Activated CD4-positive, alpha-beta T cell treated with anti-CD3 and anti-CD28 coated beads for 4 hours (primary cell): ENCODE results near the gene MCTP1.
"Not testable (repeated sequence)": the region's sequence is repeated elsewhere in the genome, so short reads cannot be mapped to it uniquely, and the experiment has no call there.

Experiments used
- DNase-seq, 2 donors: peaks; one replicate each; pipeline ENCODE4 v3.0.0-alpha.2; 2020

Gene MCTP1

DNA sequence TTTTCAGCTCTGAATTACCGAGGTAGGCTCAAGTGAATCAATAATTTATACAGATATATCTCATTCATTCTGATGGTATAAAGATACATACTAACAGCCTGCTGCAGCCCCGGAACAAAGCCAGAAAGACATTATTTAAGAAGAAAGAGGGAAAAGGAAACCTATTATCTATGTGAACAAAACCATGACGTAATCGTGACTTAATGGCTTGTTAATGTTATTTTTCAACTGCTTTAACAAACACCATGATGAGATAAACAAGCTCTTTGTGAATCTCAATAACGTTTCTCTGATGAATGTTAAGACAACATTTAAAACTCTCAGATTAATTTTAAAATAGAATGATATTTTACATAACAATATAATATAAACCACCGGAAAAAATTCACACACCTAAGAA lies 429.4 kb downstream of the MCTP1 start:
- DNase-seq: no peak

DNA sequence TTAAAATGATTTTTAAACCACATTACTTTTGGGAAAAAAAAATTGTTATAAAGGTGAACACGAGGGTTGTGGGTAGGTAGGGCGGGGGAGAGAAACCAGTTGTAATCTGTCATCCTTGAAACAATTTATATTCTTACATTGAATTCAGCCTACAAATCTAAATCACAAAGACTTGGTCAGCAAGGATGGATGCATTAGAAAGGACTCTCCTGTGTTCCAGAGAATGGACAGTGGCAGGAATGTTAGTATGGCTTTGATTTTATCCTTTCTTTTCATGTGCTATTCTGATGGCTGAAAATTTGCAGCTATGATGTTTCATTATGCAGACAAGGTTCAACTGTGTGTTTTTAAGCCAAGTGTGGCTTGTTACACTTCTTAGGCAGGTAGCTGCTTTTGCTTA lies 431.8 kb downstream of the MCTP1 start:
- no peak for DNase-seq

DNA sequence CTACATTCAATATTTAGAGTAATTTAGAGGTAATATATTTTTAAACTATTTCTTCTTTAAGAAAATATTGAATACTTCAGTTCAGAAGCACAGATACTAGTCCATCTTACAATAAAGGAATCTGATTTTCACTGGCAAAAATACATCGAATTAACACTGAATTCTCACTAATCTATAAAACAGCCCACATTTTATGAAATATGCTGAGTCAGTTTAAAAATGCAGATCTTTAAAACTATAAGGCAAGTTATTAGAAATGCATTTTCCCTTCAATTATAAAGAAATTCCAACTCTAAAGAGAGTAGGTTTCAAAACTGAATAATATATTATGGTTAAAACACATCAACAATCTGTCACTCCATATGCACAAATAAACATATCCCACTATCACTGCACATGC lies 433.9 kb downstream of the MCTP1 start:
- no peak for DNase-seq

DNA sequence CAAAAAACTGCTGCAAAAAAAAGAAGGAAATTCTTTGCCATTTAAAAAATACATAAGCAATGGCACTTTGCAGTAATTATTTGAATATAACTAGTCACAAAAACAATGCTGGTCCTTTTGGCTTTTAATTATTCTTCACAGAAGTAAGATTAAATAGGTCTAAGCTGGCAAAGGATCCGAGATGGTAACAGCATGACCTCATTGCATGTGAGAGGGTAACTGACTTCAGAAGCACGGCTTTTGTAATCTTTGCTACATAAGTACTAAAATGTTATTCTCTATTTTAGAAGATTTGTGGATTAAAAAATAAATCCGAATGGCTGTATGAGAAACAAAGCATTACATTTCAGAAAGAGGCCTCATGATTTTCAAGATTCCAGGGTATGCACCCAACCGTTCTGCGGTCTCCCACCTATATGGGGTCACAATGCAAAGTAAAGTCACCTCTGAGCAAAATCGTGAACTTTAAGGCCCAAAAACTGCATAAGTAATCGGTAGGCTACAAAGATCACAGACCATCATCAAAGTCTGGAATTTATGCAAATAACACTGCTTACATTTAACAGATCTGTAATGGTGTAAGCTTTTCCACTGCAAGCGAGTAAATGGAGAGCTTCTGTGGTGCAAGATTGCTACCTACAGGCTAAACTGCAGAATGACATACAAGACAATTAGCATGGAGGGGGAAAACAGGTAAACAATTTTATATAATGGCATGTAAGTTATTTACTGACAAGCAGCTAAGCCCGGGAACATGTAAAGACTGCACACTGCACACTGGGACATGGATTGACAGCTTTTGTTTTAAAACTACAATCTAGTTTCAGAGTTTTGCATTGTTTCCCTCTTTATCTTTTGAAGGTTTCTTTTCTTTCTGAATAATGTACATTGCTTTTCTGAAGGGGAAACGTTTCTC lies 434.8 kb downstream of the MCTP1 start:
- peak; percentile 3 to 35 for DNase-seq

DNA sequence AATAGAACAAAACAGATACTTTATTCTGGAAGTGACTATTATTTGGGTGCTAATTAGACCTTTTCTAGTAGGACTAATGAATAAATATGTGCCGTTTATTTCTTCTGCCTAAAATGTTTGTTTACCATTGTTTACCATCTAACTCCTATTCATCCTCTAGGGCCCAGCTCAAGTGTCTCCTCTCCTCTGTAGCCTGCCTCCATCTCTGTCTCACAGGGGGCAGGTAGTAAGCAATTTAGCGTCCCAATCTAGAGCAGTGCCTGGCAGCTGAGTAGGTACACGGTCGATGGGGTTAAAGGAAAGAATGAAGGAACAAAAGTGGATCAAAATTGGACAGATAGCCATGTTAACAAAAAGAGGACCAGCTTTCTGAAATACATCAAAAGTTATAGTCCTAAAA lies 435.6 kb downstream of the MCTP1 start:
- DNase-seq: no peak

DNA sequence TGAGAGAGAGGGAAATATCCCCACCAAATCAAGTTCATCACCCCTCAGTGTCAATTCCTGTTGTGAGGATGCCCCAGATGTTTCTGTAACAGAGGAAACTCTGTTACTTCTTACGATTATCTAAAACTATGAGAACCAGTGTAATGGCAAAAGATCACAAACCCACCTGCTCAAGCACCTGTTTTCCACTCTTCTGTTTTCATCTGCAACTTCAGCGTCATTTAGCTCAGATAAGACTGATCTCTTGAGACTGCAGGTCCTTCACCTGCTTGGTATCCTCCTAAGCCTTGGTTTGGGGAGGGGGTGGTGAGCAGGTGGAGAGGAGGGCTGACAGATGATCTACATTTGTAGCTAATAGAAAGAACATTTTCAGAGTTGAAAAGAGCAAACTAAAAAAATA lies 437.2 kb downstream of the MCTP1 start:
- DNase-seq: no peak

DNA sequence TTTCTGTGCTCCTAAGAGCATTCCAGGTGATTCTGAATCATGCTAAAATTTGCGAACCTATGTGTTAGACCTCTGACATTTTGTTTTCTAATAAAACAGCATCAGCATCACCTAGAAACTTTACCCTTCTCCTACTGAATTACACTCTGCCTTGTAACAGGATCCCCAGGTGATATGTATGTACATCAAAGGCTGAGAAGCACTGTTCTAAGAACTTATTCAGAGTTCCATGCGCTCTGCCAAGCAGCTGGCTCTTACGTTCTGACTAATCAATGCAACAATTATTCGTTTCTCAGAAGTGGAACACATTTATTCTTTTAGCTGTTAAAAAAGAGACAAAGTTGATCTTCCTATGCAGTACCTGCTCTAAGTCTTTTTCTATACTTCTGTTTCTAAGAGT lies 437.9 kb downstream of the MCTP1 start:
- no peak for DNase-seq

DNA sequence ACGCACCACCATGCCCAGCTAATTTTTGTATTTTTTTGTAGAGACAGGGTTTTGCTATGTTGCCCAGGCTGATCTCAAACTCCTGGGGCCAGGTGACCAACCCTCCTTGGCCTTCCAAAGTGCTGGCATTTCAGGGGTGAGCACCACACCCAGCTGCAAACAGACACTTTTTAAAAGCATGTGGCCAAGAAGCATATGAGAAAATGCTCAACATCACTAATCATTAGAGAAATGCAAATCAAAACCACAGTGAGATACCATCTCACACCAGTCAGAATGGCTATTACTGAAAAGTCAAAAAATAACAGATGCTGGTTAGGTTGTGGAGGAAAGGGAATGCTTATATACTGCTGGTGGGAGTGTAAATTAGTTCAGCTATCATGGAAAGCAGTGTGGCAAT lies 439.2 kb downstream of the MCTP1 start:
- not testable (repeated sequence) for DNase-seq

DNA sequence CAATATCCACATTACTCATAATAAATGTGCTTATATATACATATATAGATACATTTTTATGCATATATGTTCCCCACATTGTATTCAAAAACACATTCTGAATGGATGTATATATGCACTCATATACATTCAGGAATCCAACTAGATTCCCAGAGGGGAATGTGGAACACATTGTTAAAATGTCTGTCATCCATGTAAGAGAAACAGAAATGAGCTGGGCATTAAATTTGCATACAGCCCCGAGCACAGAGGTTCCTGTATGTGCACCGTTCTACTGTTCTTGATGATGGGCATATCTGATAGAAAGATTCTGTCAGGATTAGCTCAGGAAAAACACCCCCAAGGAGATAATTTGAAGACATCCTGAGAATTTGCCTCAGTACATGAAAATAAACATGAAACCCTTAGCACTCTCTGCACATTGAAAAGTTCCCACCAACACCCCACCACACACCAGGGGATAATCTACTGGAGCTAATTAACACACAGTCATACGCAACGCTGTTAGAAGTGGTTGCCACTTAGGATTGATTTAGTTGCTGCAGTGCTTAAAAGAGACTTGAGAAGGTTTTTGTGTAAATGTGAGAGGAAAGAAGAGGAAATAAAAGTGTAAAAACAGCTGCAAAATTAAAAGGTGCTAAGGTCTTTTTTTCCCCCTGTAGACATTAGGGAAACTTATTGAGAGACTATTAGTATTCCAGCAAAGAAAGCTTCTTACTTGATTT lies 443.1 kb downstream of the MCTP1 start:
- no peak for DNase-seq

DNA sequence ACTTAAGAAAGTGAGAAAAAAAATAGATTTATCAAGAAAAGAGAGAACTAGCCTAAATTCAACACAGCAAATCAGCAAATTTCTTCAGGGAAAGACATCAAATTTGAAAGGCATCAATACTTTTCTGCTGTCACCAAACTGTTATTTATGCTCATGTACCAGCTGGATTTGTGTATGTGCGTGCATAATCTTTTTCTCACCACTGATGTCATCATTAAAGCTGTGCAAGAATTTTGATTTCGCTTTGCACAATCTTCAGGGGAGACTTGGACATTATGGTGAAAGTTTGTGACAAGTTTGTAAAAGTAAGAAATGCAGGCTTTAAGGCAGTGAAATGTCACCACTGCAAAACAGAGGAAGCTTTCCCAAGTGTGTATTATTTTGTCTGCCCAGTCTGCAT lies 451.0 kb downstream of the MCTP1 start:
- DNase-seq: no peak

DNA sequence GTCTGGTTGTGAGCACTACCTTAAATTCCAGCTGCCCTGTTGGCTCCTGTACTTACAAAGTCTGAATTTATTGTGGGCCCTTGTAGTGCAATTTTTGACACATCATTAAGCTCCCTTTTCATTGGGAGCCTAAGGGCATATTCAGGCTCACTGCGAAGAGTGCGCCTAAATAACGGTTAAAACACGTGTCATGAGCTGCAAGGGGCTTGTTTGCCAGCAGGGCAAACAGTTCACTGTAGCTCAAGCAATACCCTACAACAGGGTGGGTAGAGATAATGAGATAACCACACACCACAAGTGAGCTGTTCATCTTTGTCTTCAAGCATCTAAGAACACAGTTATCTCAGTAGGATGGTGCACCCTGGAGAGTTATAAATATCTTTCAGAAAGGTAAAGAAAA lies 452.2 kb downstream of the MCTP1 start:
- no peak for DNase-seq

DNA sequence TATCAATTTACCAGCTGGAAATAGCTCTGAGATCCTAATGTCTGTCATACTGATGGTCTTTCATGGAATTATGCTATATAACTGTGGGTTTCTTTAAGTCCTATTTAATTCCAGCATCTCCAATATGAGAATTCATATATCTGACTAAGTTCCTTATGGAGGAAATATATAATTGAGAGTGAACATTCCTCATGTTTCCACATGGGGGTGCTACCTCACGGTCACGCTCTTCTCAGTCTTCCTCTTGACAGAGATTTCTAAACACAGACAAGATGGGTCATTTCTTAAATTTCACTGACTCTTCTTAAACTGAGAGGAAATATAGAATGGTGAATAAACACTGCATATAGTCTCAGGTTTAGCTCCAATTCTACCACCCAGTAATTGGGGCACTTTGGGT lies 454.4 kb downstream of the MCTP1 start:
- DNase-seq: no peak

DNA sequence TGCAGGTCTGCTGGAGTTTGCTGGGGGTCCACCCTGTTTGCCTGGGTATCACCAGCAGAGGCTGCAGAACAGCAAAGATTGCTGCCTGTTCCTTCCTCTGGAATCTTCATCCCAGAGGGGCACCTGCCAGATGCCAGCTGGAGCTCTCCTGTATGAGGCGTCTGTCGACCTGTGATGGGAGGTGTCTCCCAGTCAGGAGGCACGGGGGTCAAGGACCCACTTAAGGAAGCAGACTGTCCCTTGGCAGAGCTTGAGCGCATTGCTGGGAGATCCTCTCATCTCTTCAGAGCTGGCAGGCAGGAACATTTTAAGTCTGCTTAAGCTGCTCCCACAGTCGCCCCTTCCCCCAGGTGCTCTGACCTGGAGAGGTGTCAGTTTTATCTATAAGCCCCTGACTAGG lies 456.7 kb downstream of the MCTP1 start:
- DNase-seq: not testable (repeated sequence)

DNA sequence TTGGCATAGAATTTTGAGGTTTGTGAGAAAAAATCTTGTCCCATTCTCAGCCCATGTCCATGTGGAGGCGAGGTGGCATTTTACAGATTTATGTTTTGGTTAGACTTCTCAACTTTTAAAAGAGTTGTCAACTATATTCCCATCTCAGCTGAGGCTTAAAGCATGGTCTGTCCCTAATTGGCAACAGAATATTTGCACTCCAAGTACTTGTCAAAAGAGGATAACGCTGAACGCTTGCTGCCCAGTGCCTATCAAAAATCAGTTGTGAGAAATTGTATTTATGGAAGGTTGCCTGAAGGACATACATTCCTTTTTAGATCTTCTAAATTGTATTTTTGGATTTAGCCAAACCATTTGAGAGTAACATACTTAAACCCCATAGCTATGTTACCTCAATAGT lies 464.4 kb downstream of the MCTP1 start:
- DNase-seq: no peak

DNA sequence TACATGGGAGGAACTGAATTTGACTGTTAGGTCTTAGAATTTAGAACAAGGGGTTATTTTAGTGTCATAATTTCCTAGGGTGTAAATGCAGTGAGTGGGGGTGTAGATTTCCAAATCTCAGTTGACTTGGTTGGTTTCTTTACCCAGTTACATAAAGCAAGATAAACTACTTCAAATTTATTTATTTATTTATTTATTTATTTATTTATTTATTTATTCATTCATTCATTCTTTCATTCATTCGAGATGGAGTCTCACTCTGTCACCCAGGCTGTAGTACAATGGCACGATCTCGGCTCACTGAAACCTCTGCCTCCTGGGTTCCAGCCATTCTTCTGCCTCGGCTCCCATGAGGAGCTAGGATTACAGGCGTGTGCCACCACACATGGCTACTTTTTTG lies 466.0 kb downstream of the MCTP1 start:
- no peak for DNase-seq

DNA sequence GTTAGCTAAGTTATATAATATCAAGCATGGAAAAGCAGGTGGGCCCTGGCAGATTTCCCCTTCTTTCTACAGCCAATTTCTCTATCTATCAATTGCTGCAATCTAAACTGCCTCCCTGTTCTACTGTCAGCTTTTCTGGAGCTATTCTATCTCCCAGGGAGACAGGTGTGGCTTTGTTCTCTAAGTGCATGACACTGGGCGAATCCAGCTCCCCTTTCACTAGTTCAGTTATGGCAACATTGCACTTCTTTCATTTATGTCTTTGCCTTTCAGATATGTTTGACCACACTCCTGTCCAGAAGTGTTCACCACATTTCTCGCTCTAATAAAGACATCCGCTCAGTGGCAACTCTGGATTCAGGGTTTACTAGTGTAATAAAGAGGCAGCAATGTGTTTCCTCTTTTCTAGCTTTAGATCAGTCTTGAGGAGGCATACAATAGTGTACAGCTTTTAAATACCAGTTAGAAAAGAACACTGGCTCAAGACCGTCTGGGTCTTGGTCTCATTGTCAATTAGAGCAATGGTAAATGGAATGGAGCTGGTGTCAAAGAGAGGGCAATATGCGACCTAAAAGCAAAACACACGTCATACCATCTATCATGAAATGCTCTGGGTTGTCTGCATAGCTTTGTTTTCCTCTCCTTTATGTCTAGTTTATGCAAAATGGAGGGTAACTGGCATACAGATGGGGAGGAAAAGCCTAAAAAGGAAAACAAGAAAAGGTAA lies 469.4 kb downstream of the MCTP1 start:
- no peak for DNase-seq

DNA sequence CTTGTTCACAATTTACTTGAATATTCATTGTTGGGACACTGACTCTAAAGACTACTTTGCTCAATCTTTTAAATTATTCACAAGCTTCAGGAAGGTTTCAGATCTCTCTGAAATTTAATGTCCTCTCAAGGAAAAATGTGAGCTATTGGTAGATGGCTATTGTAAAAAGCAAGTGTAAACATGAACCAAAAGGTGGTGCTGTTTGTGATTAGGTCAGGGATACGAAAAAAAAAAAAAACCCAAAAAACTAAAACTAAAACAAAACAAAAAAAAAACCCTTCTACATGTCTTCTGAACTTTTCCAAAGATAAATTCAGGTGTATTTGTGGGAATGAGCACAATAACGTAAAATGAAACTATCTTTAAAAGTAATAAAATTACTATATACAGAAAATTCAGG lies 472.7 kb downstream of the MCTP1 start:
- no peak for DNase-seq

DNA sequence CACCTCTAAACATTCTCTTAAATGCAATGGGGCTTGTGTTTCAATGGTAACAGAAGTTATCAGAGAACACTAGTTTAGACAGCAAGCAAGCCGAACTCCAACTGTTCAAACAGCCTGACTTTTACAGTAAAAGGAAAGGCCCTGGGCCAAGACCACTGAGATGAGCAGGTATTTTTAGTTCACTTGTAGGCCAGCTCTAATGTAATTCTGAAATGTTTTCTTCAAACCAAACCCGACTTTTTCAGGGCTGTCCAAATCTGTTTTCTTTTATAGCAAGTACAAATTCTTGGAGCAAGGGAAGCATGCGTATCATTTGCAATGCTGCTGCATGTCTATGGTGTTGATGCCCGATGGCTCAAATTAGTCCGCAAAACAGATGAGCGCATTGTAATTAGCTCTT lies 473.6 kb downstream of the MCTP1 start:
- DNase-seq: no peak

DNA sequence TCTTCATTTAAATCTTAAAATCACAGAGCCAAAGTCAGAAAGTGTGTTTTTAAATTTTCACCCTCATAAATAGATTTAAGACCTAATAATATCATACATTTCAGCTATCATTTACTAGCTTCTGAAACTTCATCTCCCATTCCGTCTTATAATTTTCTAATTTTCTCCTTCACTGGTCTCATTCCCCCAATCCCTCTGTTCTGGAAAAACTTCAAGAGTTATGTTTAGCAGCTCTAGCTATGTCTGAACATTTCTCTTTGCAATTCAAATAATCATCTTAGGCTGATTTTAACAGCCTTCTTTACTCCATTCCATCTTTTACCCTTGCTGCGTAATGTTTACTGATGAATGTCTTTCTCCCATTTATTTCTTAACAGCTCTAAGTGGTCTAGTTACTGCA lies 474.0 kb downstream of the MCTP1 start:
- no peak for DNase-seq

DNA sequence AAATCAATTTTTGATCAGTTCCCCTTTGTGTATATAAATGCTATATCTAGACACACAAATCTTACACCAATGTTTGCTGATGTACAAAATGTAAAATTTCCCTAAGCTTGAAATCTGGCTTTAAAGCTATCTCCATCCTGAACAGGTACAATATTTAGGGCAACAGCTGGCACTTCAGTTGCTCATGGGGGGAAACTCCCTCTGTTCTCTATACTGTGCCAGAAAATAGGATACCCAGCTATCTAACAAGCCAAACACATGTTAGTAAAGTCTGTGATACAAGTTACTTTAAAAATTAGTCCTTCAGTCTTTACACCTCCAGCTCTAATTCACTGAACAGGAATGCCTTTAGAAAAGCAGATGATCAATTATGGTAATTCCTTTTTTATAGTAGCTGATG lies 474.6 kb downstream of the MCTP1 start:
- DNase-seq: no peak

DNA sequence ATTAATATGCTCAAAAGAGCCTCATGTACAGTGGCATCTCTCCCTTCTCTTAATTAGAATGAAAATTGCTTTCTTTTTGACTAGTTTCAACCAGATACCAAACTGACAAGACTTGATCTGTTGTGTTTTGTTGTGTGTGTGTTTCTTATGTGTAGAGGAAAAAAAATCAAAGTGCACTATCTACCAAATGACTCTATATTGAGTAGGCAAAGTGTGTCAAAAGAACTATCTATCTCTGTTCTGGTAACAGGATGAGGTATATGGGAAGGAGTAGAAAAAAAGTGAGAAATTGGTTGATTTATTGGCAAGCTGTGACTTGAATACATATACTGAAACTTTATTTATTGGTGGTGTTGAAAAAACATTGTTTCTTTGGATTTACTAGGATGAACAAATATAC lies 476.4 kb downstream of the MCTP1 start:
- DNase-seq: no peak

DNA sequence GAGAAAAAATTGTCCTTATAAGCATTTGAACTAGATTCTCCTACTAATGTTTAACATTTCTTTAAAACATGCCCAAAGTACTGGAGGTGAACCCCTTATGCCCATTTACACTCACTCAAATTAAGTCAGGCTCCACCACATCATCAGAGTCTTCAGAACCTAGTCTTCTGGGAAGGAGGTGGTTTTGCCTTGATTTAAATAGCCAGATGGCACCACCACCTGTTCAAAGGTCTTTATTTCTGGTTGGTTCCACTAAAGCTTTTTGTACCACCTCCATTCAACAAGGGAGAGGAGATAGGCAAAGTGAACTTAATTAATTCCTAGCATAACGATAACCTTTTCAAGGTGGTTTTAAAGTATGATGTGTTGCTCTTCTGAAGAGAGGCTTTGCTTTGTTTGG lies 476.9 kb downstream of the MCTP1 start:
- no peak for DNase-seq

DNA sequence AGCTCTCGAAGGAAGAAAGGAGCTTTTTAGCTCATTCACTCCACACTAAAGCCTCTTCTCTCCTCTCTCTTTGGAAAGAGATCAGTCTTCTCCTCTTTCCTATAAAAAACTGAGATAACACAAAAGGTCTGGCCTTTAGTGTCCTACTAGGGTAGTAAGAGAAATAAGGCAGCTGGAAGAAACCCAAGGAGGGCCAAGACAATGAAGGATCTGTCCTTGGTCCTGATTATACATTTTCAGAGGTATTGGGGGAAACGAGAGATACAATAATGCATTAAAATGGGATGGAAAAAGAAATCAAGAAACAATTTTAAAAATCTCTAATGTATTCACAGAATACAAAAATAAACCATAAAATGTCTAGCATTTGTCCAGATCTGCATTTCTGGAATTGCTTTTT lies 482.4 kb downstream of the MCTP1 start:
- no peak for DNase-seq

DNA sequence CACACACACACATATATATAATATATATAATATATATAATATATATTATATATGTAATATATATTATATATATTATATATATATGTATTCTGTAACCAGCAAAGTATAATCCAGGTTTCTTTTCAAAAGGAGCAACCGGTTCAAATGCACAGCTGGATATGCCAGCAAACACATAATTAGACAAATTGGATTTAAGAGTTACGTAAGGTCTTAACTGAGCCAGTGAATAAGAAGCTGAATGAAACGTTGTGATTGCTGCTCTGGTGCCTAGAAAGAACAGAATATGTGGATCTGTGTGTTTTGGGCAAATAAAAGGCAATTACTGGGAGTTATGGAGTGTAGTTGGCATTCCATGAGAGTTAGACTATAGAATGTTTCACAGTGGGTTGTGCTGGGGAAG lies 488.3 kb downstream of the MCTP1 start:
- DNase-seq: no peak
